ENCODE results near the gene ALDH7A1.
A peak's percentile ranks its signal among the peaks of the same experiment; 100 is the strongest.
"Not testable (repeated sequence)": the region's sequence is repeated elsewhere in the genome, so short reads cannot be mapped to it uniquely, and the experiment has no call there.

Gene ALDH7A1

DNA sequence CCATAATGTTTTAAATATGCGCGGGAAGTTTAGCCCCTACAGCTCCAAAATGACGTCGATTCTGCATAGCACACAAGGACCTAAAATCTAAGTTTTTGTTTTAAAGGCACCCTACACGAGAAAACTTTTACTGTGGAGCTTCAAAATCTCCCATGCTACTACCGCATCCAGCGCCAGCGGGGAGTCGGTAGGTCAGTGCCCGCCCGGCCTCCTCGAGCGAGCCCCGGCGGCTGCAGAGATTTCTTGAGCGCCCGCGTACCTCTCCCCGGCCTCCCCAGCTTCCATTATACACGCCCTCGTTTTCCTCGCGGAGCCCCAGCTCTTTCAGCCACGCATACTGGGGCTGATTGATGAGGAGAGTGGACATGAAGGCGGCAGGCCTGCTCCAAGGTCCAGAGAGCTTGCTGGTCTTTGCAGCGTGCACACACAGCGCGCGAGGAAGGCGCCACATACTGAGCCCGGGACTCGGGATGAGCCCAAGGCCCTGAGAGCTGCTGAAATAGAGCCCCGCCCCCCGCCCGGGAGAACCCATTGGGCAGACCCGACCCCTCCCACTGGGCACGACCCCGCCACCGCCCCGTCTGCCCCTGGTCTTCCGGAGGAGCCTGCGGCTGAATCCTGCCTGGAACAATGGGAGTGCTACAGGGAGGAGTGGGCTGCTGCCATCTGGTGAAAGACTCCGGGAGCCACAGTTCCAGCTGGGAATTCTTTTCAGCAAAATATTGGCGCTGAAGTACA lies at the start of gene ALDH7A1:
Gene ALDH7A1 (minus strand): TSS at position 472 of the 738 bp plus-strand sequence. CDS start 21 bp downstream, at position 451.
- peak; percentile 45 for DNase-seq

DNA sequence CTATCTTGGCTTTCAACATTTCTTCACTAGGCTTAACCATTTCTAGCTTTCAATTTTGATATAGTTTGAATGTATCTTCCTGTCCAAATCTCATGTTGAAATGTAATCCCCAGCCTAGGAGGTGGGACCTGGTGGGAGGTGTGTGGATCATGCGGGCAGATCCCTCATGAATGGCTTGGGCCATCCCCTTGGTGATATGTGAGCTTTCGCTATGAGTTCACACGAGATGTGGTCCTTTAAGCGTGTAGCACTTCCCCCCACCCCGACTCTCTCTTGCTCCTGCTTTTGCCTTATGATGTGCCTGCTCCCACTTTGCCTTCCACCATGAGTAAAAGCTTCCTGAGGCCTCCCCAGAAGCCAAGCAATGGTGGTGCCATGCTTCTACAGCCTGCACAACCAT lies 46.4 kb upstream of the ALDH7A1 start:
- no peak for DNase-seq

GRCh38 chr5:126640866-126641265 lies 45.8 kb upstream of the ALDH7A1 start:
- DNase-seq = no peak

DNA sequence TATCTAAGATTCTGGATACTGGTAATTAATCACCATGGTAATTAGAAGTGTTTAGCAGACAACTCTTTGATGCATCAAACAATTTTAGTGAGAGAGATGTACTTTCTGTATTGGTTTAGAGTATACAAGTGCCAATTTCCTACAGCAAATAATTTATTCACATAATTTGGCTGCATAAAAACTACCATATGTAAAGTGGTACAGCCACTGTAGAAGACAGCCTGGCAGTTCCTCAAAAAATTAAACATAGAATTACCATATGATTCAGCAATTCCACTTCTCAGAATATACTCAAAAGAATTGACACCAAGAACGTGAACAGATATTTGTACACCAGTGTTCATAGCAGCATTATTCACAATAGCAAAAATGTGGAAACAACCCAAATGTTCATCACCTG lies 41.9 kb upstream of the ALDH7A1 start:
- no peak for DNase-seq

GRCh38 chr5:126635585-126635984 lies 40.6 kb upstream of the ALDH7A1 start:
- no peak for DNase-seq

DNA sequence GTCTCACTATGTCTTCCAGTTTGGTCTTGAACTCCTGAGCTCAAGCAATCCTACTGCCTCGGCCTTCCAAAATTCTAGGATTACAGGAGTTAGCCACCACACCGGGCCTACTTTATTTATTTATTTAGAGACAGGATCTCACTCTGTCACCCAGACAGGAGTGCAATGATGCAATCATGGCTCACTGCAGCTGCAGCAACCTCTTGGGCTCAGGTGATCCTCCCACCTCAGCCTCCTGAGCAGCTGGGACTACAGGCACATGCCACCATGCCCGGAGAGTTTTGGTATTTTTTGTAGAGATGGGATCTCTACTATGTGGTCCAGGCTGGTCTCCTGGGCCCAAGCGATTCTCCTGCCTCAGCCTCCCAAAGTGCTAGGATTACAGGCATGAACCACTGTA lies 38.5 kb upstream of the ALDH7A1 start:
- no peak for DNase-seq

- no peak for DNase-seq
Measured at GRCh38 chr5:126631920-126632319, 36.9 kb upstream of the ALDH7A1 start.

DNA sequence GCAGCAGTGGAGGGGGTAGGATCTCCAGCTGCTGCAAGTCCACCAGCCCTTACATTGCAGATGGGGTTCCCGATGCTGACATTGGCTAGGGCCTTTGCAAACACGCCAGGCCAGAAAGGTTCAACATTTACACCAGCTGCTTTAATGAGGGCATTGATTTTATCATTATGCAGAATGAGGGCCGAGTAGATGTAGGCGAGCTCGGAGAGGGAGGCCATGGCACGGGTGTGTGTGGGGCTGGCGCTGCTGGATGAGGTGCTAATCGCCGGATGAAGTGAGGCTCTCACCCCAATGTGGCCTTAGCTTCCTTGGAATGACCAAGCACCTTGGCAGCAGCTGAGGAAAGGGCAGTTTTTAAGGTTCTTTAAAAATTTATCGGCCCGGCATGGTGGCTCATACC lies 33.1 kb upstream of the ALDH7A1 start:
- DNase-seq = no peak

DNA sequence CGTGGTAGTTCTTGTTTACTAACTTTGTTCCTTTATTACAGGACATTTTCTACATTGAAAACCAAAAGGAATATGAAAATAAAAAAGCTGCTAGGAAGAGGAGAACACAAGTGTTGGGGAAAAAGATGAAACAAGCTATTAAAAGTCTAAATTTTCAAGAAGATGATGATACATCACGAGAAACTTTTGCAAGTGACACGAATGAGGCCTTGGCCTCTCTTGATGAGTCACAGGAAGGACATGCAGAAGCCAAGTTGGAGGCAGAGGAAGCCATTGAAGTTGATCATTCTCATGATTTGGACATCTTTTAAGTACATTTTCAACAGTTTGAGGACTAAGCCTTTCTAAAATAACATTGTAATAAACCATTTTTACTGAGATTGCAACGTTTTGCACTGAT lies 29.5 kb upstream of the ALDH7A1 start:
- peak; percentile 69 for DNase-seq

DNA sequence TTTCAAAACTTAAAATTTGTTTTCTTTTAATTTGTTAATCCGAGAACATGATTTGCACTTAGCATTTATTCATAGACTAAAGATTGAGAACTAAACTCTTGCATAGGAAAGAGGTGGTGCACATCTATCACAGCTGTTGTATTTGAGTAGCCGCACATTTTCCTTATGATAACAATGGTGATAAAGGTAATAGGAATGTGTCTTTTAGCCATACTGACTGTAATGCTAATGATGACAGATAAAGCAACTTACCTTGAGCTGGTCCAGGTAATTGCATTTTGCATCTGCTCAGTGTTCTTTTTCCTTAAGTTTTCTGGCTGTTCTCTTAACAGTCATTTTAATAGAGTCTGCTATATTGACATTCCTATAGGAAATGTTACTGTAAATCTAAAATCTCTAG lies 24.8 kb upstream of the ALDH7A1 start:
- DNase-seq = no peak

DNA sequence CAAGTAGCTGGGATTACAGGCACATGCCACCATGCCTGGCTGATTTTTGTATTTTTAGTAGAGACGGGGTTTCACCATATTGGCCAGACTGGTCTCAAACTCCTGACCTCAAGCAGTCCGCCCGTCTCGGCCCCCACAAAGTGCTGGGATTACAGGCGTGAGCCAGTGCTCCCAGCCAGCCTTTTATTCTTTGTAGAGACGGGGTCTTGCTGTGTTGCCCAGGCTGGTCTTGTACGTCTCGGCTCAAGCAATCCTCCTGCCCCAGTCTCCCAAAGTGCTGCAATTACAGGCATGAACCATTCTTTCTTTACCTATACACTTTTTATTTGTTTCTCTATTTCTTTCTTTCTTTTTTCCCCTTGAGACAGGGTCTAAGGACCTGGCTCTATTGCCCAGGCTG lies 22.6 kb upstream of the ALDH7A1 start:
- DNase-seq = not testable (repeated sequence)

- DNase-seq = no peak
Measured at GRCh38 chr5:126615286-126615685, 20.3 kb upstream of the ALDH7A1 start.

- no peak for DNase-seq
Measured at GRCh38 chr5:126613941-126614592, 19.0 kb upstream of the ALDH7A1 start.

DNA sequence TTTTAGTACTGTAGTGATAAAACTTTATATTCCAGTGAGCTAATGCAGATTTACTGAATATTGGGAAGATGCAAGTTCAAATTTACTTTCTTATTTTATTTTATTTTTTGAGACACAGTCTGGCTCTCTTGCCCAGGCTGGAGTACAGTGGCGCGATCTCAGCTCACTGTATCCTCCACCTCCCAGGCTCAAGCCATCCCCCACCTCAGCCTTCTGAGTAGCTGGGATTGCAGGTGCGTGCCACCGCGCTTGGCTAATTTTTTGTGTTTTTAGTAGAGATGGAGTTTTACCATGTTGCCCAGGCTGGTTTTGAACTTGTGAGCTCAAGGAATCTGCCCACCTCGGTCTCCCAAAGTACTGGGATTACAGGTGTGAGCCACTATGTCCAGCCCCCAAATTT lies 15.6 kb upstream of the ALDH7A1 start:
- no peak for DNase-seq

- DNase-seq = no peak
Measured at GRCh38 chr5:126610160-126610559, 15.1 kb upstream of the ALDH7A1 start.

GRCh38 chr5:126605525-126605924 lies 10.5 kb upstream of the ALDH7A1 start:
- no peak for DNase-seq

DNA sequence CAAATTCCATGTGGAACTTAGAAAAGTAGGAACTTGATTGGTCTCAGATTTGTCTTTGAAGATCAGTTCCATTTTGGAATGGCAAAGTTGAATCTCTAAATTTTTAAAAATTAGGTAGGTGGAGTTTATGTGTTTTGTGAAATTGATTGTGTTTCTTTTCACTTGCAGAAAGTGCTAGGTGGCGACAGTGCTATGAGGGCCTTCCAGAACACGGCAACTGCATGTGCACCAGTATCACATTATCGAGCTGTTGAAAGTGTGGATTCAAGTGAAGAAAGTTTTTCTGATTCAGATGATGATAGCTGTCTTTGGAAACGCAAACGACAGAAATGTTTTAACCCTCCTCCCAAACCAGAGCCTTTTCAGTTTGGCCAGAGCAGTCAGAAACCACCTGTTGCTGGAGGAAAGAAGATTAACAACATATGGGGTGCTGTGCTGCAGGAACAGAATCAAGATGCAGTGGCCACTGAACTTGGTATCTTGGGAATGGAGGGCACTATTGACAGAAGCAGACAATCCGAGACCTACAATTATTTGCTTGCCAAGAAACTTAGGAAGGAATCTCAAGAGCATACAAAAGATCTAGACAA lies 8.5 kb upstream of the ALDH7A1 start:
- DNase-seq = no peak

- DNase-seq = peak; percentile 89
Measured at GRCh38 chr5:126600631-126601511, 5.9 kb upstream of the ALDH7A1 start, which contains the start of gene PHAX. Gene PHAX, plus strand, starts transcription at chr5:126600947. Its CDS starts 16 bp downstream, at chr5:126600963.

DNA sequence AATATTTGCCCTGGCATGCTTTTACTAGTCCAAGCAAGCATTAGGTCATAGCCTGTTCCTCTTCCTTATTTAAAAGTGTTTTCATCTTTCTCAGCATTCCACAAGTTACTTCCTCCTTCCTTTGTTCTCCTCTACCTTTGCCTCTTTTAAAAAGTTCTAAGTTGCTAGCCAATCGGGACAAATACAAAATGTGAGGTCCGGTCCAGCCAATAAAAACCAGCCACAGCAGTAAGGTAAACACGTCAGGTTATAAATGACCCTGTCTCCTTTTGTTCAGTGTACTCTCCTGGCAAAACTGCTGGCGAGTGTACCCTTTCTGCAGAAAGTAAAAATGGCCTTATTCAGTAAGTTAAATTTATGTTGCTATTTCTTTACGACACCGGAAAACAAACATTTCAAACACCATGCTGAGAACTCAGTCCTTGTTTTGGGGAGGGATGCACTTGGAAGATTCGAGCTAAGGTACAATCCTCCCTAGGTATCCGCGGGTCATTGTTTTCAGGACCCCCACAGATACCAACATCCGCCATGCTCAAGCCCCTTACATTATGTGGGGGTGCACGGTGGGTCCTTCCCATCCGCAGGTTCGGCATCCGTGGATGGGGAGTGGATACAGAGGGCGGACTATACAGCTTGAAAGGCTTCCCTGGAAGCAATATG lies 5.1 kb upstream of the ALDH7A1 start:
- DNase-seq = not testable (repeated sequence)

- DNase-seq = no peak
Measured at GRCh38 chr5:126599499-126599898, 4.5 kb upstream of the ALDH7A1 start.

- DNase-seq = no peak
Measured at GRCh38 chr5:126597156-126597555, 2.1 kb upstream of the ALDH7A1 start.

DNA sequence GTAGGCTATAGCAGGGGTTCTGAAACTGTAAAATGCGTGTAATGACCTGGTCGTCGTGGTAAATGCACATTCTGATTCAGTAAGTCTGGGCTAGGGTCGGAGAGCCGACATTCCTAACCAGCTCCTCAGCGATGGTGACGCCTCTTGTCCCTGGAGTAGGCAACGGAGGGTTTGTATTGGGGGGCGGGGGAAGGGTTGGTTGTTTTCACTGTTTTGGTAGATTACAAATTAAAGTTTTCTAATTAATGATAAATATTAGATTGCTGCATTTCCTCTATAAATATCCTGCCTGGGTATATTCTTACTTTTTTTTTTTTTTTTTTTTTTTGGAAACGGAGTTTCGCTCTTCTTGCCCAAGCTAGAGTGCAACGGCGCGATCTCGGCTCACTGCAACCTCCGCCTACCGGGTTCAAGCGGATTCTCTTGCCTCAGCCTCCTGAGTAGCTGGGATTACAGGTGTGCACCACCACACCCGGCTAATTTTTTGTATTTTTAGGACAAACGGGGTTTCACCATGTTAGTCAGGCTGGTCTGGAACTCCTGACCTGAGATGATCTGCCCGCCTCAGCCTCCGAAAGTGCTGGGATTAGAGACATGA lies 566 bp upstream of the ALDH7A1 start:
- DNase-seq = no peak
